SKM-1 (cell line): Measurements from ENCODE around the gene SEL1L3.

ENCODE experiments used
- DNase-seq: peaks from one replicate; lab custom pipeline; 2025; ENCODE audit not compliant: unreplicated experiment; lab: John Stamatoyannopoulos, UW

SEL1L3 gene

GRCh38 chr4:25795566-25796454, 67.0 kb downstream of the SEL1L3 start:
- DNase-seq, result no peak

GRCh38 chr4:25795091-25795490, 67.7 kb downstream of the SEL1L3 start:
- DNase-seq, result no peak

GRCh38 chr4:25792876-25793275, 69.9 kb downstream of the SEL1L3 start:
- no peak for DNase-seq

GRCh38 chr4:25792200-25792791, 70.5 kb downstream of the SEL1L3 start:
- DNase-seq, result no peak

- no peak for DNase-seq
Observed at GRCh38 chr4:25790024-25790423, 72.8 kb downstream of the SEL1L3 start.

- DNase-seq, result no peak
Observed at GRCh38 chr4:25788703-25789238, 74.0 kb downstream of the SEL1L3 start.

- DNase-seq, result no peak
Observed at GRCh38 chr4:25786497-25787065, 76.2 kb downstream of the SEL1L3 start.

- peak; percentile 50 for DNase-seq
Observed at GRCh38 chr4:25783943-25784342, 78.8 kb downstream of the SEL1L3 start.

- DNase-seq, result no peak
Observed at GRCh38 chr4:25783126-25783525, 79.7 kb downstream of the SEL1L3 start.

- no peak for DNase-seq
Observed at GRCh38 chr4:25782482-25782881, 80.3 kb downstream of the SEL1L3 start.

- DNase-seq, result no peak
Observed at GRCh38 chr4:25779021-25779420, 83.8 kb downstream of the SEL1L3 start.

GRCh38 chr4:25776795-25777194, 86.0 kb downstream of the SEL1L3 start:
- no peak for DNase-seq

GRCh38 chr4:25775166-25775565, 87.6 kb downstream of the SEL1L3 start:
- no peak for DNase-seq

- no peak for DNase-seq
Observed at GRCh38 chr4:25773358-25773757, 89.4 kb downstream of the SEL1L3 start.

- no peak for DNase-seq
Observed at GRCh38 chr4:25771672-25772071, 91.1 kb downstream of the SEL1L3 start.

GRCh38 chr4:25770847-25771246, 91.9 kb downstream of the SEL1L3 start:
- no peak for DNase-seq

- no peak for DNase-seq
Observed at GRCh38 chr4:25769251-25769650, 93.5 kb downstream of the SEL1L3 start.

- DNase-seq, result peak; percentile 51
Observed at GRCh38 chr4:25767877-25768725, 94.7 kb downstream of the SEL1L3 start.

- peak; percentile 59 for DNase-seq
Observed at GRCh38 chr4:25760518-25761157, 102.2 kb downstream of the SEL1L3 start.

GRCh38 chr4:25760048-25760447, 102.7 kb downstream of the SEL1L3 start:
- DNase-seq, result no peak
